ENCODE data around the gene ARHGEF10L. TPM values are rescaled to one million over a fixed set of nuclear protein-coding genes. Genes with fewer than 3 reads are reported as not detected.
"Not testable (repeated sequence)": the region's sequence is repeated elsewhere in the genome, so short reads cannot be mapped to it uniquely, and the experiment has no call there.

Gene ARHGEF10L
- total RNA-seq, 1 donor from 2014 or later = not detected

DNA sequence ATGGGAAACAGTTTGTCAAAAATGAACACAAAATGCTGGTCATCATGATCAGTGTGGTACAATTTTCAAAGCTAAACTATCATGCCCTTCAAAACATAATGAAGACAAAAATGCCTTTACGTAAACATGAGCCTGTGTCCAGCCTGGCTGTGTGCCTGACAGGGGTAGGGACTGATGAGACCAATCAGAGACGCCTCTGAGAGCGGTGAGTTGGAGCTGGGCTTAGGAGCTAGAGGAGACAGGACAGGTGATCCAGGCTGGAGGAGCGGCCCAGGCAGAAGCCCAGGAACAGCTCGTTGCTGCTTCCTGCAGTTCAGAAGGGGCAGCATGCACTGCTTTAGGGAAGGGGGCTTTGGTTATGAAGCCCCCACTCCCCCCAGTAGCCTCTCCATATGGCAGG lies 70.0 kb downstream of the ARHGEF10L start:
- intact Hi-C loops (cut with micrococcal nuclease) = no loop called here

DNA sequence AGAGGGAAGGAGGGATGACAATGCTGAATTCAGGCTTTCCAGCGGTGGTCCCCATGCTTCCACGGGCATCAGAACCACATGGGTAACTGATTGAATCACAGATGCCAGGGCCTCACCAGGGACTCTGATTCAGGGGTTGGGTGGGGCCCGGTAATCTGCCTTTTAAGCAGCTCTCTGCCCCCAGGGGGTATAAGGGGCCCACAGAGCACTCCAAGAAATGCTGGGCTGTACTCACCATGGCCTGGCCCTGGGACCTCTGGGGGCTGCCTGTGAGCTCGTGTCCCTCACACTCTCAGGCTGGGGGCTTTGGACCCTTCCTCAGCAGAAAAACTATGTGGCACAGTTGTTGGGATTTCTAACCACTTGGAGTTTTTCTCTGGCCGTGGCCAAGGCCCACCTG lies 70.6 kb downstream of the ARHGEF10L start:
- intact Hi-C loops (cut with micrococcal nuclease) = no loop called here

DNA sequence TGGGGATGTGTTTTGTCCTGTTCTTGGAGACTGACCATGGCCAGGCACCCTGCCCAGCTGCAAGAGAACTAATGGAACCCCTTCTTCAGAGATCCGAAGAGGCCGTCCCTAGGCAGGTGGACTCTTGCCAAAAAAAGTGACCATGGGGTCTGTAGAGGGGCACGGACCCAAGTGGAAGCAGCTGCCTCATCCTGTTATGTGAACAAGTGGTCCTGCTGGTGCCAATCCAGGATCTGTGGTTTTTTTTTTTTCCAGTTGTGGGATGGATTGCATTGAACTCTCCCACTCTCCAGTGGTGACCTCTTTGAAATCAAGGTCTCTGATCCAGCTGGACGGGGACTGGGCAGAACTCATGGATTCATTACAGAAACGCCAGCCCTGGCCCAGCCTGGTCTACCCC lies 71.2 kb downstream of the ARHGEF10L start:
- intact Hi-C loops (cut with micrococcal nuclease) = no loop called here

DNA sequence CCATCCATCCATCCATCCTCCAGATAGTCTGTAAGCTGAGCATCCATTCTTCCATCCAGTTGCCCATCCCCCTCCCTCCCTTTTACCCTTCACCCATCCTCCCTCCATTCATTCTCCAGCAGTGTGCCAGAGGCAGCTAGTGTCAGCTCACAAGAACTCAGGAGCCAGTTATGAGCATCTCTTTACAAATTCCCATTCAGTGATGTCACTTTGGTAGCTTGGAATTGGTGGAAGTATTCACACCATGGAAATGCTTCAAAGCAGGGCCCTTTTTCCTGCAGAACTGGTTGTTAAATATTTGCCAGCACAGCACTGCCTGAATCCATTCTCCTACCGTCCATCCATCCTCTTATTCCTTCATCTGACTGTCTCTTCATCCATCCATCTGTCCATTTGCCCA lies 72.5 kb downstream of the ARHGEF10L start:
- intact Hi-C loops (cut with micrococcal nuclease) = no loop called here

DNA sequence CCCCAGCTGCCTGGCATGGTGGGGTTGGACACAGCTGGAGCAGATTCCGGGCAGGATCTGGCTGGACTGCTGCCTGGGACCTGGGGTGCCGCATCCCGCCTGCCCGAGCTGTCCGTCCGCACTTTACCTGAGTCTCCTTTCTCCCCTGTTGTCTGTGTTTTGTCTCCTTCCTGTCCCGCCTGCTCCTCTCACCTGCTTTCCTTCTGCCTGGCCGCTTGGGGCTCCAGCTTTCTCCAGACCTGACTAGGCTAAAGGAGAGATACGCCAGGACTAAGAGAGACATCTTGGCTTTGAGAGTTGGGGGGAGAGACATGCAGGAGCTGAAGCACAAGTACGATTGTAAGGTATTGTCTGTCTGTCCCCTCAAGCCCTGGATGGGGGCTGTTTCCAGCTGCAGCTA lies 73.3 kb downstream of the ARHGEF10L start:
- intact Hi-C loops (cut with micrococcal nuclease) = no loop called here

DNA sequence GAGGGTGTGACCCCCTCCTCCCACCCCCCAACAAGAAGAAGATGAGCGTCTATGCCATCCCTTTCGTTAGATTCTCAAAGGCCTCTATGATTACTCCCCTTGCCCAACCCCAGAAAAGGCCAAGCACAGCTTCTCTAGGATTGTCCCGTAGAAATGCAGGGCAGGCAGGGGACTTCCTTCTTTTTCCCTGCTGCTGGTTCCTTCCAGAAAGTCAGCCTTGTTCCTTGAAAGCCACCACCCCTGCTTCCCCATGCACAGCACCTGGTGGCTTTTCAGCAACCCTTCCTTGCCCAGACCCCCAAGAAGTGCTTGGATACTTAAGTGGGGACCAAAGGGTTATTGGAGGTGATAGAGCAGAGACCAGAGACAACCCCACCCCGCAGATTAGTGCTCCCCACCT lies 75.1 kb downstream of the ARHGEF10L start:
- intact Hi-C loops (cut with micrococcal nuclease) = no loop called here

DNA sequence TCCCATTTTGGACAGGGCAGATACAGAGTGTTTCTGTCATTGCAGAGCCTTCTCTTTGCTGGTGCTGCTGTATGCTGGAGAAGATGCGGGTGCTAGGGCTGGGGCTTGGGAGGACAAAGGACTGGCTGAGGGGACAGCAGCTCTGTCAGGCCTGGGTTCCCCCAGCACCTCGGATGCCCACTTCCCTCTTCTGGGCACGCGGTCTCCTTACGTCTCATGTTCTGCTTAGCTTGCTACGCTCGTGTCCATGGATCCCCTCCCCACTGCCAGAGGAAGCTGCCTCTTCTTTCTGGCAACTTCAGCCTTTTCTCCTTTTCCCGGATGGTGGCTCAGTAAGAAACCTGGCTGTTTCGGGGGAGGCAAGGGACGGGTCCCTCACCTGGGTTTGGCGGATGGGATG lies 75.7 kb downstream of the ARHGEF10L start:
- intact Hi-C loops (cut with micrococcal nuclease) = no loop called here

DNA sequence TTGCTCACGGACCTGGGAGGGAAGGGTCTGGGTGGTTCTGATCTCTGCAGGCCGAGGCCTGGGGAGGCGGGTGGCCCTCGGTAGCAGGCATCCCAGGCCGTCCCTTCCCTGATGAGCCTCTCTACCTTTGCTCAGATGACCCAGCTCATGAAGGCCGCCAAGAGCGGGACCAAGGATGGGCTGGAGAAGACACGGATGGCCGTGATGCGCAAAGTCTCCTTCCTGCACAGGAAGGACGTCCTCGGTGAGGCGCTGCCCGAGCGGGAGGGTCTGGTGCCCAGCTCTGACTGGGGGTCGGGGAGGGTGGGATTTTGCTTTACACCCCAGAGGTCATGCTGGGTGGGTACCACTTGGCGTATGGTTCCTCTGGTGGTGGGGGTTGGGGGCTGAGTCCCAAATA lies 76.5 kb downstream of the ARHGEF10L start:
- intact Hi-C loops (cut with micrococcal nuclease) = no loop called here

DNA sequence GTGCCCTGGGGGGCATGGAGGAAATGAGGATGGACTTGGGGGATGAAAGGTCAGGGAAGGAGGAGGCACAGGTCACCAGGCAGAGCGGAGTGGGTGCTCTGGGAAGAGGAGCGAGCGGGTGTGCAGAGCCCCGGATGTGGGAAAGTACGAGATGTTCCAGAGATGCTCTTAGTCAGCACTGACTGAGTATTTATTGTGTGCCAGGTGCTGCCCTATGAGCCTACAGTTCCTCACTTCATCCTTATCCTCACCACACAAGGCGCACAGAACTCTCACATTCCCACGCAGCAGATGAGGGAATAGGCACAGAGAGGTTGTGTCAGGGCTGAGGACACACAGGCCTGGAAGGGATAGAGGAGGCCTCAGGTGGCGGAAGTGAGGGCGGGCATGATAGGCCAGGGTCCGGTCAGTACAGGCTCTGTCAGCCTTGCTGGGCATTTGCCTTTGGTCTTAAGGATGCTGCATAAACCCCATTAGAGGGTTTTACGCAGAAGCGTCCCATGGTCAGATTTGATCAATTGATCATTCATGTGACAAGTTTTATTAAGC lies 77.3 kb downstream of the ARHGEF10L start:
- intact Hi-C loops (cut with micrococcal nuclease) = no loop called here

DNA sequence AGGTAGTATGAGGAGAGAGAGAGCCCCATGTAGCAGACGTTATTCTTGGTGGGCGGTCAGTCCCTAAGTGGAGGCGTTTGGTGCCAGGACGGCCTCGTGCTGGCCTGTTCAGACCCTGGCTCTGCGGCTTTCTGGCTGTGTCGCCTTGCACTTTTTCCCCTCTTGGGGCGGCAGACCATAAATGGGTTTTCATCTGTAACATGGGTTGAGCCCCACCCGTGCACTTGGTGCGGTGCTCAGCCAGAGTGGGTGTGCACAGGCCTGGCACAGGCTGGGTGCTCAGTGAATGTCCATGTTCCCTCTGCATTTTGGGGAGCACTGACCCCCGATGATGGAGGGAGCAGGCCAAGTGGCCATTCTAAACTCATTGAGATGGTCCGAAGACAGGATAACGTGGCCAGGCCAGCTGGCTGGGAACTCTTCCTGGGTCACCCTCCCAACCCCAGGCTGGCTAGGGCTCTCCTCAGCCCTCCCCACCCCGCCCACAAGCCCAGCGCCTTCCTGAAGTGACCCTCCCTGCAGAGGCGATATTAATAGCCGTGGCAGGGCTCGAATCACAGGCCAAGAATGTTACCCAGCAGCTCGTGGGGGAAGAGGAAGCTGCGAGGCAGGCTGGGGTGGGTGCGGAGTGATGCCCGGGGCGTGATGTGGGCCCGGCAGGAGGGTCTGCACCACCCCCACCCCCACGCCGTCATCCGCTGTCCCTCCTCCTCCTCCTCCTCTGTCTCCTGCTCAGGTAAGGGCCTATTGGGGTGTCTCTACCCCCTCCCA lies 78.5 kb downstream of the ARHGEF10L start:
- intact Hi-C loops (cut with micrococcal nuclease) = no loop called here

DNA sequence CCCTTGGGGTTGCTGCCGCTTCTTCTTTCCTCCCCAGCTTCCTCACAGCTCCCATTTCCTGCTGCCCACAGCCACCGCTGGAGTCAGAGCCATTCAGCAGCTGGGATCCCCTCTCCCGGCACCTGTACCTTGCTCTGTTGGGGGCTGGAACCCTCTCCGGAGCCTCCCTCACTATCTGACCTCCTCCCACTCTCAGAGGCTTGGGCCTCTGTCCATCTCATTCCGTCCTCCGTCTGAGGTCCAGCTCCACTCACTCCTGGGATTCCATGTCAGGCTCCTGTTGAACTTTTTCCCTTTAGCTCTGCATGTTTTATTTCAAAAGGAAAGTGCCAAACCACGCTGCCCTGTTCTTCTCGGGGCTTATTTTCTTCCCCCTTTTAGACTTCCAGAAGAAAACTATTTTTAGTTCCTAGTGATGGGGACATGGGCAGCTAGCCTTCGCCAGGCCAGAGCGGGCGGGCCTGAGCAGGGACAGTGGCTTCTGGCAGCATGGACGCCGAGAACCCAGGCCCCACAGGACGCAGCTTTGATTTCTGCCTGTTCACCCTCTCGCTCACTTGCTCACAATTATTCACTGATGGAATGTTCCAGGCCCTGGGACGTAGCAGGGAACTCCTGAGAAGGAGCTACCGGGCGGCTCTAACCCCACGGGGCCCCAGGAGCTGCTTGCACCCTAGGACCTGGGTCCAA lies 79.2 kb downstream of the ARHGEF10L start:
- intact Hi-C loops (cut with micrococcal nuclease) = no loop called here

DNA sequence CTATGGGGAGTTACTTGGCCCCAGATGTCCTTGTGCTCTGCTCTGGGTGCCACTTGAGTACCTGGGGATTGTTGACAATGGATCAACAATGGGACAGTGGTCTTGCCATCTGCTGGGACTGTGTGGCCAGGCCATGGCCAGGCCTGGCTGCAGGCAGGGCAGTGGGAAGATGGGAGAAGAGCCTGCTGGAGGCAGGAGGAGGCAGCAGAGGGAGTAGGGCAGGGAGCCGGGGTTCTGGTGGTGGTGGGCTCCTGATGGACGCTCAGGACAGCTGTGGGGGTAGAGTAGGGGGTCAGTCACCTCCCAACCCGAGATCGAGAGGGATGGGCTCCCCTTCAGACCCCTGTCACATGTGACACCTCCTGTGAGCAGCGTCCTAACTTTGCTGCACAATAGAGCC lies 81.0 kb downstream of the ARHGEF10L start:
- intact Hi-C loops (cut with micrococcal nuclease) = no loop called here

DNA sequence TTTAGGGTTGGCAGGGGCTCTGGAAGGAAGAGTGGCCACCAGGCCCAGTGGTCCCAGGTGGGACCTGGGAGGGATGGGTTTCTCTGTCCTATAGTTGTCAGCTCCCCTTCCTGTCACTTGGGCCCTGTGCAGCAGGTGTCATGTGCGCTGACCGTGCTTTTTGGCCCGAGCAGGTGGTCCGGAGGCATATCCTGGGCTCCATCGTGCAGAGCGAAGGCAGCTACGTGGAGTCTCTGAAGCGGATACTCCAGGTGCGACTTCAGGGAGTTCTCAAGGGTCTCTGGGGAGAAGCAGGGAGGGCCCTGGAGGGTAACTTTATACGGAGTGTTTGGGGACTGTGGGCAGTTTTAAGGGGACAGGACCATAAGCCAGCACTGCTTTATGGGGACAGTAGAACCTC lies 82.2 kb downstream of the ARHGEF10L start:
- intact Hi-C loops (cut with micrococcal nuclease) = no loop called here

DNA sequence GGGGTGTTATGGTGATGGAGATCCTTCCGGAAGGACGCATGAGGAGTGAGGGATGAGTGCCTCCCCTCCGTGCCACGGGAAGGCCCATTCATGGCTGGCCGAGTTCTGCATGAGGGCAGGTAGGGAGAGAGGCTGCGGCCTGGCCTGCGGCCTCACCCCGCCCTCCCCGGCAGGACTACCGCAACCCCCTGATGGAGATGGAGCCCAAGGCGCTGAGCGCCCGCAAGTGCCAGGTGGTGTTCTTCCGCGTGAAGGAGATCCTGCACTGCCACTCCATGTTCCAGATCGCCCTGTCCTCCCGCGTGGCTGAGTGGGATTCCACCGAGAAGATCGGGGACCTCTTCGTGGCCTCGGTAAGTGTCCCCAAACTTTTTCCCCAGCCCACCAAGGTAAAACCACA lies 83.3 kb downstream of the ARHGEF10L start:
- intact Hi-C loops (cut with micrococcal nuclease) = no loop called here

DNA sequence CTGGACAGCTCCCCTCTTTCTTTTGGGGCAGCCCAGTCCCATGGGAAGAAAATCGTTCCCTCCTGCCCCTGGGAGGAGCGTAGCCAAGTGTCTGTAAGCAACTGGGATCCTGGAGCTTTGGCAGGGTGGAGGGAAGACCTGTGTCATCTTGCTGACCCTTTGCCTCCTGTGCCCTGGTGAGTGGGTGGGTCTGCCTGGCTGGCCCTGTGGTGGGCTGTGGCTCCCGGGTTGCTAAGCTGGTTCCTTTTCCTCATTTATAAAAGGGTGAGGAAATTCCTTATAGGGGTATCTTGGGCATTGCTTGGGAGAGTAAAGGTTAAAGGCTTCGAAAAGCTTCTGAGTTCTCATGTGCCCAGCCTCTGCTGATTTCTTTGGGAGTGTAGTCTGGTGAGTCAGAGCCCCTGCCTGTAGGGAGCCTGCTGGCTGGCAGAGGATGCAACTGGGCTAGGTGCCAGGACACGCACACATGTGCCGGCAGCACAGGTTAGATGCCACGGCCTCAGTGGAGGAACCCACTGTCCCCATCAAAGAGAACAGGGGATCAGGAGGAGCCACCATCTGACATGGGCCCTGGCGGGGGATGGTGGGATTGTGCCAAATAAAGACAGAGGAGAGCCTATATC lies 85.2 kb downstream of the ARHGEF10L start:
- intact Hi-C loops (cut with micrococcal nuclease) = no loop called here

DNA sequence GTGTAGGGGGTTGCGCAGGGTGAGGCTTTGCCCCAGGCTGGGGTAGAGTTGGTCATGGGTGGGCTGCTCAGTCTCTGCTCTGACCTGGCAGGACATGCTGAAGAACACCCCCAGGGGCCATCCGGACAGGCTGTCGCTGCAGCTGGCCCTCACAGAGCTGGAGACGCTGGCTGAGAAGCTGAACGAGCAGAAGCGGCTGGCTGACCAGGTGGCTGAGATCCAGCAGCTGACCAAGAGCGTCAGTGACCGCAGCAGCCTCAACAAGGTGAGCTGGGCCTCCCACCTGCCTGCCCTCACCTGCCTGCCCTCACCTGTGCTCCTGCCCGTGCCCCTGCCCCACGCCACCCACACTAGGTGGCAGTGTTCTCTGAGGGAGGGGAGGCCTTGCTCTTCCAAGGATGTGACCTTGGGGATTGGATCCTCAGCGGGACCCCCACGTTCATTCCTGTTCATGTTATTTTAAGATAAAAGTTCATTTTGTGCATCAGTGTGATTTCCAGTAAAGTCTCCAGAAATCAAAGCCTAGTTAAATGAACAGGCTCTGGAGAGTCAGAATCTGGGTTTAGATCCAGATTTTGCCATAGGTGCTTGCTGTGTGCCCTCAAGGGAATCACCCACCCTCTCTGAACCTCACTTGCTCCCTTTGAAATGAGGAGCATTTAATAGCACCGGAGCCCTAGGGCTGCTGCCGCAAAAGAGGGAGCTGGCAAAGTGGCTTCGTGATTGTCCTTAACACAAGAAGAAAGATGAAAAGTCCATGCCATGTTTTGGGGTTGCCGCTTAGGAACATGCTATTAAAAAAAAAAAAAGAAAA lies 87.9 kb downstream of the ARHGEF10L start:
- intact Hi-C loops (cut with micrococcal nuclease) = no loop called here

DNA sequence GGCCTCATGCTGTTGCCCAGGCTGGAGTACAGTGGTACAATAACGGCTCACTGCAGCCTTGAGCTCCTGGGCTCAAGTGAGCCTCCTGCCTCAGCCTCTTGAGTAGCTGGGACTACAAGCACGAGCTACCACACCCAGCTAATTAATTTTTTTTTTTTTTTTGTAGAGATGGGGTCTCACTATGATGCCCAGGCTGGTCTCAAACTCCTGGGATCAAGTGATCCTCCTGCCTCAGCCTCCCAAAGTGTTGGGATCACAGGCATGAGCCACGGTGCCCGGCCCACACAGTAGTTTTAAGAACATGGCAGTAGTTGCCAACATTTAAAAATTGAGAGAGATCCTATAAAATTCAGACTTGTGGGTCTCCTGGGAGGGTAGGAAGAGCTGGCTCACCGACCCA lies 89.5 kb downstream of the ARHGEF10L start:
- intact Hi-C loops (cut with micrococcal nuclease) = not testable (repeated sequence)

DNA sequence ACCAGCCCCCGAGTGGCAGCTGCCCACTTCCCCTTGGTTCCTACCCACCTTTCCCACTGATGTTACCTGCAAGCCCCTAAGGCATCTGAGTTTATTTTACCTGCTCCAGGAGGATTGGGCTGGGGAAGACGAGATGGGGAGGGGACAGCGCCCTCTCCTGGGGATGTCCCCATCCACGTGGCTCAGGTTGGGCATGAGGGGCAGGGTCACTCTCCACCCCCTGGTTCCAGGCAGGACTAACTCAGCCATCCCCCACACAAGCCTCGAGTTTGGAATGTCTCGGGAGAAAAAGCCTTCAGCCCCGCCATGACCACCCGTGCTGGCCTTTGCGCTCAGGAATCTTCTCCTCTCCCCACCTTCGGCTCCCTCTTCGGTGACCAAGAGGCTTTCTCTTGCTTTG lies 90.0 kb downstream of the ARHGEF10L start:
- intact Hi-C loops (cut with micrococcal nuclease) = no loop called here

DNA sequence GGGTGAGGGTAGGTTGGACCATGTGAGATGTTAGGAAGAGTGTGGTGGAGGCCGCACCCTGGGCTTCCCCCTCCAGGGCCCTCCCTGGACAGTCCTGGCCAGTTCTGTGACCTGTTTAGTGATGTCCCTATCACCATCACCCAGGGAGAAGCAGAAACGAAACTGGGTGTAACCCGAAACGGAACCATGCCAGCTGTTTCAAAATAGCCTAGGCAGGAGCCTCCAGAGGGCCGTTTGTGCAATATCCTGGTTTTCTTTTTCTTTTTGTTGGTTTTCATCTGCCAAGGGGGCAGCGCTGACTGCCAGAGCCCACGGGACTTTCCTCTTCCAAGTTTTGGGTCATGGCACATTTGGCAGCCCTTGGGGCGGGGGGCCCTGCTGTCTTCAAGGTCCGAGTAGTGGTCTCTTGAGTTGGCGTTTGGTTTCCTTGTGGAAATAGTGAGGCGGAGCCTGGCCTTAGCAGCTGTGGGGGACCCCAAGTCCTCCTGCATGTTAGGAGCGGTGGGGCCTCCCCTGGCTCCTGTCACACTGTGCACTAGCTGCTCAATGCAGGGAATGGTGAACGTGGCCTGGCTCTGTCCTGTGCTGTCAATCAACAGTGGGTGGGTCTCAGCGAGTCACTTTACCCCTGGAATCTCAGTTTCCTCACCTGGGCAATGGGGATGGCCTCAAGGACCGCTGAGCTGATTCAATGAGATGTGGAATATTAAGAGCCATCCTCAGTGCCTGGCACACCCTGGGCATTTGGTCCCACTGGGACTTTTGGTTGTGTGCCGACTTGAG lies 90.7 kb downstream of the ARHGEF10L start:
- intact Hi-C loops (cut with micrococcal nuclease) = no loop called here

DNA sequence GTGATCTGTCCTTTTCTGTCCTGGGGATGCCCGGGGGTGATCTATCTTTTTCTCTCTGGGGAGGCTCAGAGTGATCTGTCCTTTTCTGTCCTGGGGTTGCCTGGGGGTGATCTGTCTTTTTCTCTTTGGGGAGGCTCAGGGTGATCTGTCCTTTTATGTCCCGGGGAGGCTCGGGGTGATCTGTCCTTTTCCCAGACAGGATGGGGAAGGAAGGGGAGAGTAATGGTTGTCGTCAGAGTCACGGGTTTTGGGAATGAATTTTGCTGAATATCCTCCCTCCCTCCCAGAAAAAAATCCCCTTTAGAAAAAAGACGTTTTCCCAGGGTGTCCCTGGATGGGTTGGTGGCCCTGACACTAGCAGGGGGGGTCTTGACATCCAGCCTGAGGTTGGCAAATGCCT lies 91.5 kb downstream of the ARHGEF10L start:
- intact Hi-C loops (cut with micrococcal nuclease) = no loop called here

DNA sequence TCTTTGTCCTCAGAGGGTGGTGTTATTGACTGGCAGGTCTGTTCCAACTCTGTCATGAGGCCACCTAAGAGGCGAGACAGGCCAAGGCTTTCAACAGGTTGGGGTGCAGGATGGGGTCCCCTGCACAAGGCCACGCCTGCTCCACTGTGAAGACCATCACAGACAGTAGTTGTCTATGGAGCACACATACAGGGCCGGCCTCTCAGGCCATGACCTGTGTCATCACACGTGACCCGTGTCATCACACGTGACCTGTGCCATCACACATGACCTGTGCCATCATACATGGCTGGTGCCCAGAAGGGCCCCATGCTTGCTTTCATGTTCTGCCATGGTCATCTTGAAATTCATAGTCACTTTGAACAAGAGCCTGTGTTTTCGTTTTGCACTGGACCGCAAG lies 91.9 kb downstream of the ARHGEF10L start:
- intact Hi-C loops (cut with micrococcal nuclease) = no loop called here
